A673 (cell line): ENCODE data around the gene FLT1.

Source experiments
- EZH2 ChIP-seq: fragments of 200-600 bp; sonication (generic); IDR thresholded peaks from 2 replicates; pipeline ENCODE4 v1.6.1; 2017; ENCODE audit warnings: borderline replicate concordance, low read depth, mild to moderate bottlenecking, mixed read lengths, antibody characterized with exemption, low read length; ENCODE audit not compliant: poor library complexity, severe bottlenecking
- TF ChIP-seq, protein P1 (sequence below): fragments of 300-800, 200-600 bp; sonication (generic); conservative IDR thresholded peaks from 2 replicates; pipeline ENCODE4 v1.5.1; 2017; ENCODE audit warnings: low read depth, mild to moderate bottlenecking, antibody characterized with exemption, low read length, moderate library complexity, mixed read lengths

DNA sequence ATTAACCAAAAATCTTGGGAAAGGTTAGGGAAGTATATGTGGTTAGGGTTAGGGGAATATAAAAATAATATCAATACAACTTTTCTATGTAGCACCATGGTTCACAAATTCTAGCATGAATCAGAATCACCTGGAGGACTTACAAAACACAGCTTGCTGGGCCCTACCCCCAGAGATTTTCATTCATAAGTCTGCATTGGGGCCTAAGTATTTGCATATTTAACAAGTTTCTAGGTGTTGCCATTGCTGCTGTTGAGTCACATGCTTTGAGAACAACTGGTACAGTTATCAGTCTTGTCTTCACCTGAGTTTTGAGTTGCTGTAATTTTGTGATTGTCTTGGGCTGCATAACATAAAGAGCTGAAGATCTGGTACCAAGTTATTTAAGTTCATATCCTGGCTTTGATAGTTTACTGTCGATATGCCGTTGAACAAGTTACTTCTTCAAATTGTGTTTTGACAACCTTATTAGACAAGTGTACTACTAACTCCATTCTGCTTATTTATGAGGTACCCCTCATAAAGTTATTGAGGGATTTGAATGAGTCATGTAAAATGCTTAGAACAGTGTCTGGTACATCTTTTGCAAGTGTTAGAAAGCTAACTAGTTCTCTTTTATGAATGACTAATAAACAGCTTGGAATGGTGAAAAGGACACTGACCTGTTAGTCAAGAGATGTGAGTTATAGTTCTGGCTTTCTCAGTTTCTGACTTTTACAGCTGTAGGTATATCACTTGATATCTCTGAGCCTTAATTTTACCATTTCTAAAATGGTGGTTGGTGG, 223.7 kb downstream of the FLT1 start:
- TF ChIP-seq, protein P1, sequence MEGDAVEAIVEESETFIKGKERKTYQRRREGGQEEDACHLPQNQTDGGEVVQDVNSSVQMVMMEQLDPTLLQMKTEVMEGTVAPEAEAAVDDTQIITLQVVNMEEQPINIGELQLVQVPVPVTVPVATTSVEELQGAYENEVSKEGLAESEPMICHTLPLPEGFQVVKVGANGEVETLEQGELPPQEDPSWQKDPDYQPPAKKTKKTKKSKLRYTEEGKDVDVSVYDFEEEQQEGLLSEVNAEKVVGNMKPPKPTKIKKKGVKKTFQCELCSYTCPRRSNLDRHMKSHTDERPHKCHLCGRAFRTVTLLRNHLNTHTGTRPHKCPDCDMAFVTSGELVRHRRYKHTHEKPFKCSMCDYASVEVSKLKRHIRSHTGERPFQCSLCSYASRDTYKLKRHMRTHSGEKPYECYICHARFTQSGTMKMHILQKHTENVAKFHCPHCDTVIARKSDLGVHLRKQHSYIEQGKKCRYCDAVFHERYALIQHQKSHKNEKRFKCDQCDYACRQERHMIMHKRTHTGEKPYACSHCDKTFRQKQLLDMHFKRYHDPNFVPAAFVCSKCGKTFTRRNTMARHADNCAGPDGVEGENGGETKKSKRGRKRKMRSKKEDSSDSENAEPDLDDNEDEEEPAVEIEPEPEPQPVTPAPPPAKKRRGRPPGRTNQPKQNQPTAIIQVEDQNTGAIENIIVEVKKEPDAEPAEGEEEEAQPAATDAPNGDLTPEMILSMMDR: no peak
- no peak for TF ChIP-seq EZH2
